HG03060 (cell line): Measurements from ENCODE around the gene PCDHB15.
"Not testable (repeated sequence)": the region's sequence is repeated elsewhere in the genome, so short reads cannot be mapped to it uniquely, and the experiment has no call there.

Experiments
- ATAC-seq: cut with Tn5 transposase; IDR thresholded peaks from one replicate; pipeline ENCODE4 v1.9.1; 2021; ENCODE audit warnings: low read depth, moderate number of reproducible peaks; ENCODE audit not compliant: unreplicated experiment

The PCDHB15 gene

DNA sequence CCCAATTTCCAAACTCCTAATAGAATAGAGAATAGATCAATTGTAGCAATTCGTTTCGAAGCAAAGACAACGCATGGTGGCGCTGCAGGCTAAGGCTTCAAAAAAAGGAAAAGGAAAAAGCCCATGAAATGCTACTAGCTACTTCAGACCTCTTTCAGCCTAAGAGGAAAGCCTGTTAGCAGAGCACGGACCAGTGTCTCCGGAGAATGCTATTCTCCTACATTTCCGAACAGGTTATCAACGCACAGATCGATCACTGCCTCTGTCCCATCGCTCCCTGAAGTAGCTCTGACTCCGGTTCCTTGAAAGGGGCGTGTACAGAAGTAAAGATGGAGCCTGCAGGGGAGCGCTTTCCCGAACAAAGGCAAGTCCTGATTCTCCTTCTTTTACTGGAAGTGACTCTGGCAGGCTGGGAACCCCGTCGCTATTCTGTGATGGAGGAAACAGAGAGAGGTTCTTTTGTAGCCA lies at the start of gene PCDHB15:
Gene PCDHB15, plus strand, starts transcription at position 146 of the 468 bp plus-strand sequence. Its CDS starts 184 bp downstream, at position 330.
- ATAC-seq, result no peak

DNA sequence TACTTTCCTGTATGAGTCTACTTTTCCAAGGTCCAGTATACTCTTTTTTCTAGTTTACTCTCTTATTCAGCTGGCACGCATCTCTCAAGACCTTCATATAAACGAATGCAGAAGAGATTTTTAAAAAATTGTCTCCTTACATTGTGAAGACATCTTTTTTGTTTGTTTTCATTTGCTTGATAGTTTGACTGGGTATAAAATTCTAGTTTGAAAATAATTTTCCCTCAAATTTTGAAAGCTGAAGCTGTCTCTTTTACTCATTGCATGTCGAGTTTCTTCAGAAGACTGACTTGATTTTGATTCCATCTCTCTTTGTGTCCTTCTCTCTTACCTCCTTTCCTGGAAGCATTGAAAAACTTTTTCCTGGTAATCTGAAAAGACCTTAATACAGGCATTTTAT lies 48.8 kb upstream of the PCDHB15 start:
- ATAC-seq, result no peak

DNA sequence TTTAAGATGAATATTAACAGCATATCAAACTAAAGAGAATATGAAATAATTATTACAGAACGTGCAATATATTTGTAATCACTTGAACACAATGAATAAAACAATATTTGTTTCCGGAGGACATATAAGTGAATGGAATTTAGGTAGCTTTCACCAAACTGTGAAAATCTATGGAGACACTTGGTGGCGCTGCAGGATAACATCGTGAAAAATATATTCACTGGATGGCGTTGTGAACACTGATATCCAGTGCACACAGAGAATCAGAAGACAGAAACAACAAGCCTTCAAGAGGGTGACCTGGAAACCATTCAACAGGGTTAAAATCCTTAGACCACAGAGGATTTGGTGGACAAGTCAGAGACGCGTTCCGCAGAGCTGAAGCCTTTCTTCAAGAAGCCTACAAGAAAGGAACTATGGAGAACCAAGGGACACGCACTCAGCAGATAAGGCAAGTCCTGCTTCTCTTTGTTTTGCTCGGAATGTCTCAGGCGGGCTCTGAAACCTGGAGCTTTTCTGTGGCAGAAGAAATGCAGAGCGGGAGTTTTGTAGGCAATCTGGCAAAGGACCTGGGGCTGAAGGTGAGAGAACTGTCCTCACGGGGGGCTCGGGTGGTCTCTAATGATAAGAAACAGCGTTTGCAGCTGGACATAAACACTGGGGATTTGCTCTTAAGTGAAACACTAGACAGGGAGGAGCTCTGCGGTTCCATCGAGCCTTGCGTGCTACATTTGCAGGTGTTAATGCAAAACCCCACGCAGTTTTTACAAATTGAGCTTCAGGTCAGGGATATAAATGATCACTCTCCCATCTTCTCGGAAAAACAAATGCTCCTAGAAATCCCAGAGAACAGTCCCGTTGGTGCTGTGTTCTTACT lies 45.6 kb upstream of the PCDHB15 start, which contains the start of gene PCDHB11:
Gene PCDHB11, plus strand, starts transcription at position 269 of the 877 bp plus-strand sequence. Its CDS starts 148 bp downstream, at position 417.
- no peak for ATAC-seq

DNA sequence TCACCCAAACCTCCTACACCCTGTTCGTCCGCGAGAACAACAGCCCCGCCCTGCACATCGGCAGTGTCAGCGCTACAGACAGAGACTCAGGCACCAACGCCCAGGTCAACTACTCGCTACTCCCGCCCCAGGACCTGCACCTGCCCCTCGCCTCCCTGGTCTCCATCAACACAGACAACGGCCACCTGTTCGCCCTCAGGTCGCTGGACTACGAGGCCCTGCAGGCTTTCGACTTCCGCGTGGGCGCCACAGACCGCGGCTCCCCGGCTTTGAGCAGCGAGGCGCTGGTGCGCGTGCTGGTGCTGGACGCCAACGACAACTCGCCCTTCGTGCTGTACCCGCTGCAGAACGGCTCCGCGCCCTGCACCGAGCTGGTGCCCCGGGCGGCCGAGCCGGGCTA lies 44.1 kb upstream of the PCDHB15 start:
- not testable (repeated sequence) for ATAC-seq

DNA sequence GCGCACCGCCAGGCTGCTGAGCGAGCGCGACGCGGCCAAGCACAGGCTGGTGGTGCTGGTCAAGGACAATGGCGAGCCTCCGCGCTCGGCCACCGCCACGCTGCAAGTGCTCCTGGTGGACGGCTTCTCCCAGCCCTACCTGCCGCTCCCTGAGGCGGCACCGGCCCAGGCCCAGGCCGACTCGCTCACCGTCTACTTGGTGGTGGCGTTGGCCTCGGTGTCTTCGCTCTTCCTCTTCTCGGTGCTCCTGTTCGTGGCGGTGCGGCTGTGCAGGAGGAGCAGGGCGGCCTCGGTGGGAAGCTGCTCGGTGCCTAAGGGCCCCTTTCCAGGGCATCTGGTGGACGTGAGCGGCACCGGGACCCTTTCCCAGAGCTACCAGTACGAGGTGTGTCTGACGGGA lies 43.5 kb upstream of the PCDHB15 start:
- not testable (repeated sequence) for ATAC-seq

DNA sequence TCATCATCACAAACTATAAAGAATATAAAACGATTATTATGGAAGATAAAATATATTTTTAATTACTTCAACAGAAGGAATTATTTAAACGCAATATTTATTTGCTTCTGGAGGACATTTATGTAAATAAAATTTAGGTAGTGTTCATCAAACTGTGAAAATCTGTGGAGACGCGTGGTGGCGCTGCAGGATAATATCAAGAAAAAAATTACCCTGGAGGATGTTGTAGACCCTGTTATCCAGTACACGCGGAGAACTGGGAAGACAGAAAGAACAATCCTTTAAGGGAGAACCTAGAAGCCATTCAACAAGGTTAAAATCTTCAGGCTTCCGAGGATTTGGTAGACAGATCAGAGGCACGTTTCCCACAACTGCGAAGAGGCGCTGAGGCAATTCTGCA lies 36.7 kb upstream of the PCDHB15 start, which contains the start of gene PCDHB12:
Gene PCDHB12, plus strand, starts transcription at position 242 of the 400 bp plus-strand sequence. CDS start 189 bp downstream, outside the sequence.
- ATAC-seq, result no peak

DNA sequence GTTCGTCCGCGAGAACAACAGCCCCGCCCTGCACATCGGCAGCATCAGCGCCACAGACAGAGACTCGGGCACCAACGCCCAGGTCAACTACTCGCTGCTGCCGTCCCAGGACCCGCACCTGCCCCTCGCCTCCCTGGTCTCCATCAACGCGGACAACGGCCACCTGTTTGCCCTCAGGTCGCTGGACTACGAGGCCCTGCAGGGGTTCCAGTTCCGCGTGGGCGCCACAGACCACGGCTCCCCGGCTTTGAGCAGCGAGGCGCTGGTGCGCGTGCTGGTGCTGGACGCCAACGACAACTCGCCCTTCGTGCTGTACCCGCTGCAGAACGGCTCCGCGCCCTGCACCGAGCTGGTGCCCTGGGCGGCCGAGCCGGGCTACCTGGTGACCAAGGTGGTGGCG lies 34.9 kb upstream of the PCDHB15 start:
- not testable (repeated sequence) for ATAC-seq

DNA sequence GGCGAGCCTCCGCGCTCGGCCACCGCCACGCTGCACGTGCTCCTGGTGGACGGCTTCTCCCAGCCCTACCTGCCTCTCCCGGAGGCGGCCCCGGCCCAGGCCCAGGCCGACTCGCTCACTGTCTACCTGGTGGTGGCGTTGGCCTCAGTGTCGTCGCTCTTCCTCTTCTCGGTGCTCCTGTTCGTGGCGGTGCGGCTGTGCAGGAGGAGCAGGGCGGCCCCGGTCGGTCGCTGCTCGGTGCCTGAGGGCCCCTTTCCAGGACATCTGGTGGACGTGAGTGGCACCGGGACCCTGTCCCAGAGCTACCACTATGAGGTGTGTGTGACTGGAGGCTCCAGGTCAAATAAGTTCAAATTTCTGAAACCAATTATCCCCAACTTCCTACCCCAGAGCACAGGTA lies 34.3 kb upstream of the PCDHB15 start:
- ATAC-seq, result not testable (repeated sequence)

DNA sequence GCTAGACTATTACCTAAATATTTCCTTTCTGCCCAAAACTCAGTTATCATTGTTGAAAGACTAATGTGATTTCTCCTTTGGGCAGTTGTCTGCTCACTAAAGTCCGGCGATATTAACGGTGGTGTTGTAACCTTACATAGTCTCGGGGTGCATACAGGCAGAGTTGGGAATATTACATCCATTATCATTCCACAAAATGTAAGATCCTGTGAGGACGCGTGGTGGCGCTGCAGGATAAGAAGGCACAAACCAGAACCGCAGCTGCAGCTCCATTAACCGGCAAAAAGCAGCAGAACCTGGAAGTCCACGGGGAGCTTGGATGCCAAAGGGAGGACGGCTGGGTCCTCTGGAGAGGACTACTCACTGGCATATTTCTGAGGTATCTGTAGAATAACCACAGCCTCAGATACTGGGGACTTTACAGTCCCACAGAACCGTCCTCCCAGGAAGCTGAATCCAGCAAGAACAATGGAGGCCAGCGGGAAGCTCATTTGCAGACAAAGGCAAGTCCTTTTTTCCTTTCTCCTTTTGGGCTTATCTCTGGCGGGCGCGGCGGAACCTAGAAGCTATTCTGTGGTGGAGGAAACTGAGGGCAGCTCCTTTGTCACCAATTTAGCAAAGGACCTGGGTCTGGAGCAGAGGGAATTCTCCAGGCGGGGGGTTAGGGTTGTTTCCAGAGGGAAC lies 31.4 kb upstream of the PCDHB15 start, which contains the start of gene PCDHB13:
Gene PCDHB13, plus strand, starts transcription at position 264 of the 684 bp plus-strand sequence. Its CDS starts 205 bp downstream, at position 469.
- ATAC-seq, result not testable (repeated sequence)

DNA sequence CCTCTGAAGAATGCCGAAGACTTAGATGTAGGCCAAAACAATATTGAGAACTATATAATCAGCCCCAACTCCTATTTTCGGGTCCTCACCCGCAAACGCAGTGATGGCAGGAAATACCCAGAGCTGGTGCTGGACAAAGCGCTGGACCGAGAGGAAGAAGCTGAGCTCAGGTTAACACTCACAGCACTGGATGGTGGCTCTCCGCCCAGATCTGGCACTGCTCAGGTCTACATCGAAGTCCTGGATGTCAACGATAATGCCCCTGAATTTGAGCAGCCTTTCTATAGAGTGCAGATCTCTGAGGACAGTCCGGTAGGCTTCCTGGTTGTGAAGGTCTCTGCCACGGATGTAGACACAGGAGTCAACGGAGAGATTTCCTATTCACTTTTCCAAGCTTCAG lies 30.6 kb upstream of the PCDHB15 start:
- not testable (repeated sequence) for ATAC-seq

DNA sequence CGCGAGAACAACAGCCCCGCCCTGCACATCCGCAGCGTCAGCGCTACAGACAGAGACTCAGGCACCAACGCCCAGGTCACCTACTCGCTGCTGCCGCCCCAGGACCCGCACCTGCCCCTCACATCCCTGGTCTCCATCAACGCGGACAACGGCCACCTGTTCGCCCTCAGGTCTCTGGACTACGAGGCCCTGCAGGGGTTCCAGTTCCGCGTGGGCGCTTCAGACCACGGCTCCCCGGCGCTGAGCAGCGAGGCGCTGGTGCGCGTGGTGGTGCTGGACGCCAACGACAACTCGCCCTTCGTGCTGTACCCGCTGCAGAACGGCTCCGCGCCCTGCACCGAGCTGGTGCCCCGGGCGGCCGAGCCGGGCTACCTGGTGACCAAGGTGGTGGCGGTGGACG lies 29.7 kb upstream of the PCDHB15 start:
- not testable (repeated sequence) for ATAC-seq

DNA sequence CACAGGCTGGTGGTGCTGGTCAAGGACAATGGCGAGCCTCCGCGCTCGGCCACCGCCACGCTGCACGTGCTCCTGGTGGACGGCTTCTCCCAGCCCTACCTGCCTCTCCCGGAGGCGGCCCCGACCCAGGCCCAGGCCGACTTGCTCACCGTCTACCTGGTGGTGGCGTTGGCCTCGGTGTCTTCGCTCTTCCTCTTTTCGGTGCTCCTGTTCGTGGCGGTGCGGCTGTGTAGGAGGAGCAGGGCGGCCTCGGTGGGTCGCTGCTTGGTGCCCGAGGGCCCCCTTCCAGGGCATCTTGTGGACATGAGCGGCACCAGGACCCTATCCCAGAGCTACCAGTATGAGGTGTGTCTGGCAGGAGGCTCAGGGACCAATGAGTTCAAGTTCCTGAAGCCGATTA lies 29.2 kb upstream of the PCDHB15 start:
- ATAC-seq, result not testable (repeated sequence)

DNA sequence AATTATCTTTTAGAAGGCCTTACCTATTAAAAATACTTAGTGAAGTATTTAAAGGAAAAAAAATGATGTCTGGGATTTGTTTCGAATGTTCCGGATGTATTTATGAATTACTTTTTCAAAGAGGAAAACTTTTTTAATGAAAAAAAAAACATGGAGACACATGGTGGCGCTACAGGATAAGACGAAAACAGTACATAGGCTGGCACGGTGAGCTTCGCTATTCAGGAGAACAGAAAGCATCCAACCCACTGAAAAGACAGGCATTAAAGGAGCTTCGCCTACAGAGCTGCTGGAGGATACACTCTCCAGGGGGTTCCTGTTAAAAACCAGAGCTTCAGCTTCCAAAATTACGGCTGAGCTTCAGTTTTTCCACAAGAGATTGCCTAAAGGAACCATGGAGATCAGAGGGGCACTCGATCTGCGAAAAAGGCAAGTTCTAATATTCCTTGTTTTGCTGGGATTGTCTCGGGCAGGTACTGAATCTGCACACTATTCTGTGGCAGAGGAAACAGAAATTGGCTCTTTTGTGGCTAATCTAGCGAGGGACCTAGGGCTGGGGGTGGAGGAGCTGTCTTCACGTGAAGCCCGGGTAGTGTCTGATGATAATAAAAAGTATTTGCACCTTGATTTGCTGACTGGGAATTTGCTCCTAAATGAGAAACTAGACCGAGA lies 21.9 kb upstream of the PCDHB15 start, which contains the start of gene PCDHB14:
Gene PCDHB14, plus strand, starts transcription at position 232 of the 672 bp plus-strand sequence. Its CDS starts 163 bp downstream, at position 395.
- no peak for ATAC-seq

DNA sequence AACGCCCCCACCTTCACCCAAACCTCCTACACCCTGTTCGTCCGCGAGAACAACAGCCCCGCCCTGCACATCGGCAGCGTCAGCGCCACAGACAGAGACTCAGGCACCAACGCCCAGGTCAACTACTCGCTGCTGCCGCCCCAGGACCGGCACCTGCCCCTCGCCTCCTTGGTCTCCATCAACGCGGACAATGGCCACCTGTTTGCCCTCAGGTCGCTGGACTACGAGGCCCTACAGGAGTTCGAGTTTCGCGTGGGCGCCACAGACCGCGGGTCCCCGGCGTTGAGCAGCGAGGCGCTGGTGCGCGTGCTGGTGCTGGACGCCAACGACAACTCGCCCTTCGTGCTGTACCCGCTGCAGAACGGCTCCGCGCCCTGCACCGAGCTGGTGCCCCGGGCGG lies 20.4 kb upstream of the PCDHB15 start:
- not testable (repeated sequence) for ATAC-seq

DNA sequence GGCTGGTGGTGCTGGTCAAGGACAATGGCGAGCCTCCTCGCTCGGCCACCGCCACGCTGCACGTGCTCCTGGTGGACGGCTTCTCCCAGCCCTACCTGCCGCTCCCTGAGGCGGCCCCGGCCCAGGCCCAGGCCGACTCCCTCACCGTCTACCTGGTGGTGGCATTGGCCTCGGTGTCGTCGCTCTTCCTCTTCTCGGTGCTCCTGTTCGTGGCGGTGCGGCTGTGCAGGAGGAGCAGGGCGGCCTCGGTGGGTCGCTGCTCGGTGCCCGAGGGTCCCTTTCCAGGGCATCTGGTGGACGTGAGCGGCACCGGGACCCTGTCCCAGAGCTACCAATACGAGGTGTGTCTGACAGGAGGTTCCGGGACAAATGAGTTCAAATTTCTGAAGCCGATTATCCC lies 19.8 kb upstream of the PCDHB15 start:
- ATAC-seq, result not testable (repeated sequence)

DNA sequence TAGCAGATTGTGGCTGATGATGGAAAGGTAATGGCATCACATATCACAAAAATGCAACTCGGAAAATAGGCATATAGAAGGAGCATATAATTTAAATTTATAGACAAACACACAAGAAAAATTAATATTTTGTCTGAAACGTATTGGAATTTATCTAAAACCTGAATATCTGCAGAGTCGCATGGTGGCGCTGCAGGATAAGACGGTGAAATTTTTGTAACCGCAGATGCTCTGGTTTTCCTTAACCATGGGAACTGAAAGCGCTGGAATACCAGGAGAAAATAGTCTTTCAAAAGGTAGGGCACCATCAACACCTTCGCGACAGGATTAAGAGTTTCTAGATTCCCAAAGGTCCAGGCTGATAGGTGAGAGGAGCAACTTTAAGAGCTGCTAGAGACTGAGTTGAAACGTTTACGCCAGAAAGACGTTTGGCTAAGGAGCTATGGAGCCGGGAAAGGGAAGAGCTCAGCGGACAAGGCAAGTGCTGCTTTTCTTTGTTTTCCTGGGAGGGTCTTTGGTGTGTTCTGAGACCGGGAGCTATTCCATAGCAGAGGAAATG lies 11.0 kb upstream of the PCDHB15 start:
- ATAC-seq, result no peak

DNA sequence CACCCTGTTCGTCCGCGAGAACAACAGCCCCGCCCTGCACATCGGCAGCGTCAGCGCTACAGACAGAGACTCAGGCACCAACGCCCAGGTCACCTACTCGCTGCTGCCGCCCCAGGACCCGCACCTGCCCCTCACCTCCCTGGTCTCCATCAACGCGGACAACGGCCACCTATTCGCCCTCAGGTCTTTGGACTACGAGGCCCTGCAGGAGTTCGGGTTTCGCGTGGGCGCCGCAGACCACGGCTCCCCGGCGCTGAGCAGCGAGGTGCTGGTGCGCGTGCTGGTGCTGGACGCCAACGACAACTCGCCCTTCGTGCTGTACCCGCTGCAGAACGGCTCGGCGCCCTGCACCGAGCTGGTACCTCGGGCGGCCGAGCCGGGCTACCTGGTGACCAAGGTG lies 9.3 kb upstream of the PCDHB15 start:
- not testable (repeated sequence) for ATAC-seq

DNA sequence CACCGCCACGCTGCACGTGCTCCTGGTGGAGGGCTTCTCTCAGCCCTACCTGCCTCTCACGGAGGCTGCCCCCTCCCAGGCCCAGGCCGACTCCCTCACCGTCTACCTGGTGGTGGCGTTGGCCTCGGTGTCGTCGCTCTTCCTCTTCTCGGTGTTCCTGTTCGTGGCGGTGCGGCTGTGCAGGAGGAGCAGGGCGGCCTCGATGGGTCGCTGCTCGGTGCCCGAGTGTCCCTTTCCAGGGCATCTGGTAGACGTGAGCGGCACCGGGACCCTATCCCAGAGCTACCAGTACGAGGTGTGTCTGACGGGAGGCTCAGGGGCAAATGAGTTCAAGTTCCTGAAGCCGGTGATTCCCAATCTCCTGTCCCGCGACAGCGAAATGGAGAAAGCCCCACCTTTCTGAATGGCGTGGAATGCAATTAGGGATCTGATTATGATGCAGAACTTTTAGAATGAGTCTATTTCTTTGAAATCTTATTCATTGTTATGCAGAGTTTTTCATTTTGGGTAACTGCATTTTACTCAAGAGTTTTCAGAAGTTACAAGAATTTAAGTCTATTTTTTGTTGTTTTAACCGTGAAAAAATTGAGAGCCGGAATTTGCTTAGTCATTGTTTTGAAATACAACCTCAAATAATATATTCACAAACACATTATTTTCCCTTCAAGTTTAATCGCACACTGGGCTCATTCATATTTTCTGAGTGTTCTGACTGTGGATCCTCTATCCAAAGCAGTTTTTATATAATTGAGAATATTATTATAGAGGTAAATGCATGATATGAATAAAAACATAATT lies 8.5 kb upstream of the PCDHB15 start:
- no peak for ATAC-seq

DNA sequence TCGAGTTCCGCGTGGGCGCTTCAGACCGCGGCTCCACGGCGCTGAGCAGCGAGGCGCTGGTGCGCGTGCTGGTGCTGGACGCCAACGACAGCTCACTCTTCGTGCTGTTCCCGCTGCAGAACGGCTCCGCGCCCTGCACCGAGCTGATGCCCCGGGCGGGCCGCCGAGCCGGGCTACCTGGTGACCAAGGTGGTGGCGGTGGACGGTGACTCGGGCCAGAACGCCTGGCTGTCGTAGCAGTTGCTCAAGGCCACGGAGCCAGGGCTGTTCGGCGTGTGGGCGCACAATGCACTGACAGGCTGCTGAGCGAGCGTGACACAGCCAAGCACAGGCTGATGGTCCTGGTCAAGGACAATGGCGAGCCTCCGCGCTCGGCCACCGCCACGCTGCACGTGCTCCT lies 3.7 kb upstream of the PCDHB15 start:
- no peak for ATAC-seq
